Adrenal gland (tissue), 12 donors: Measurements from ENCODE around the gene VPS39. TPM values are rescaled to one million over a fixed set of nuclear protein-coding genes. Genes with fewer than 3 reads are reported as not detected.

Experiments used
- DNase-seq, 7 donors: peaks; one replicate each; pipeline ENCODE4 v3.0.0-alpha.2; 2019 to 2020
- H3K27ac ChIP-seq, 5 donors: fragments of 200-600 bp; sonication (generic) in 4 of 5; 1 replicate in 3 of 5; 2 replicates in 2 of 5; pipeline versions ENCODE4 v1.5.1 to v1.8.0; 2016 to 2020; ENCODE audit warnings: mild to moderate bottlenecking in 1 of 5
- H3K27me3 ChIP-seq: fragments of 200-600 bp; 2 replicates; pipeline ENCODE4 v1.8.0; 2021
- H3K36me3 ChIP-seq, 2 donors: fragments of 200-600 bp; replicated peaks in 1 of 2; 1 replicate in 1 of 2; 2 replicates in 1 of 2; pipeline versions ENCODE4 v1.5.1 to v1.8.0; 2018 to 2022
- H3K4me1 ChIP-seq, 2 donors: fragments of 200-600 bp; replicated peaks in 1 of 2; 1 replicate in 1 of 2; 2 replicates in 1 of 2; pipeline versions ENCODE4 v1.5.1 to v1.8.0; 2018 to 2021
- H3K4me3 ChIP-seq, 4 donors: fragments of 200-600 bp; sonication (generic) in 3 of 4; one replicate each; pipeline ENCODE4 v1.5.1; 2016 to 2018
- H3K9me3 ChIP-seq, 3 donors: fragments of 200-600 bp; sonication (generic) in 1 of 3; replicated peaks in 1 of 3; 1 replicate in 2 of 3; 2 replicates in 1 of 3; pipeline versions ENCODE4 v1.5.1 to v1.8.0; 2016 to 2021
- POLR2A ChIP-seq, 2 donors: fragments of 450-650 bp; IDR thresholded peaks; one replicate each; pipeline ENCODE4 v1.6.1; 2017; ENCODE audit warnings: antibody characterized with exemption in 2 of 2, mild to moderate bottlenecking in 2 of 2, moderate library complexity in 1 of 2
- WGBS, 4 donors: extraction: QIAGEN DNeasy Blood & Tissue Kit in 2 of 4; methylation state at CpG; one replicate each; pipeline versions ENCODE4 v1.1.5 to v1.1.7; 2013 to 2017; 5-methylcytosine and 5-hydroxymethylcytosine counted together
- intact Hi-C, 2 donors: fragments of 100-400 bp; cut with DNase I; formaldehyde crosslinking; loops; one replicate each; pipeline versions ENCODE4 v1.14.1 to v1.15.0; 2022 to 2023
- polyA plus RNA-seq, 3 donors: library from polyadenylated mRNA; stranded (reverse); fragments of 200-250 nt in 2 of 3; fragments of 350-450 nt in 1 of 3; fragmentation: Illumina TruSeq in 1 of 3; extraction: RNeasy Lipid Tissue Mini Kit (QIAGEN cat#74804) in 1 of 3; gene quantifications; one replicate each; pipeline ENCODE4 v1.2.3, GENCODE V29; 2013 to 2014
- total RNA-seq, 9 donors: library from RNA; depleted of rRNA in 4 of 9; stranded (reverse); fragments of >200 nt in 4 of 9; fragments of 120-200 nt in 1 of 9; fragmentation: NEBNext Ultra II Directional in 1 of 9; extraction: Animal tissue kit (Norgen Biotek cat#: 25700) in 1 of 9; gene quantifications; one replicate each; pipeline versions ENCODE4 v1.1.0 to v1.2.4, GENCODE V29; 2013 to 2023
- TF ChIP-seq, protein P1 (sequence below), 6 experiments: fragments of 450-650 bp in 4 of 6; fragments of 200-600 bp in 2 of 6; sonication (generic) in 1 of 6; IDR thresholded peaks; 1 replicate in 5 of 6; 2 replicates in 1 of 6; pipeline versions ENCODE4 v1.5.1 to v1.8.0; 2016 to 2021; ENCODE audit warnings: antibody characterized with exemption in 6 of 6, mild to moderate bottlenecking in 2 of 6, moderate library complexity in 1 of 6
- donor health status: healthy with polysubstance abuse.
- donor health status: Bipolar disorder and iron deficiency.
- donor health status: DM: yes; HTN: yes; CAD: no.
- donor health status: DM: no; HTN: no; CAD: no.
- donor health status: DM: no; HTN: no; CAD: no.
- donor health status: DM: yes; HTN: yes; CAD: no.

VPS39 gene
- total and polyA plus RNA-seq, 12 donors: 42.4 to 159 (median 70.4) TPM

DNA sequence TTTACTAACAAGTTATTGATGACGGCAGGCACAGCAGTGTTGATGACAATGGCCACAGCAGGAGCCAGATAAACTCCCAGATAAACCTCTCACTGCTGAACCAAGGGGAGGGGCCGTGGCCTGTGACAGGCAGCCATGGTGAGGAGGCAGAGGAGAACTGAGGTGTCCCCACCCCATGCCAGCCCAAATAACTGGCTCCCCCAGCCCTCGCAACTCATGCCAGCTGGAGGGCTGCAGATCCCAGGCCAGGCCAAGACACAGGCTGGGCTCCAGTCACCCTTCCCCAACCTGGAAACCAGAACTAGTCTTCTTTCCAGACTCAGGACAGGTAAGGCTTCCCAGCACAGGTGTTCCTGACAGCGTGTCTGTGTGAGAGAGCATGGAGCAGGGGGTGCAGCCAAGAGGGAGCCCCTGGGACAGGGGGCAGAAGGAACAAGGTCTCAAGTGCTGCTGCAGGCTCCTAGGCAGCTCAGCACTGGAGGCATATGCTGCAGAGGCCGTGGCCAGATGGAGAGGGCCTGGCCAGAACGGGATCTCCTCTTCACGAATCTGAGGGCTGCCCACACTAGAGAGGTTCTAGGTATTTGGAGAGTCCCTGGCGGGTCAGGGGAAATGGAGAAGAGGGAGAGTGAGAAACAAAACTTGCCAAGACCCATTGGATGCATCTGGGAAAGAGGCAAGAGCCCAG lies 67.6 kb downstream of the VPS39 start:
- peak in 4 of 7 donors; percentile 6 to 35 (median 10) for DNase-seq
- no peaks in the 10 kb centered on the region for H3K9me3 ChIP-seq
- H3K36me3 ChIP-seq: no peaks in the 10 kb centered on the region
- no peak overlapping the region for H3K4me3 ChIP-seq
- H3K27ac ChIP-seq: no peak overlapping the region
- intact Hi-C loops: loop anchor here (2.0 to 5.0 kb wide), 2 partner anchors 30 to 73 kb away; no protein-coding TSS in a partner anchor
- WGBS, 4 donors: 82 to 92% (median 89%) methylated on average over 8 of the region's 8 CpGs
- TF ChIP-seq, protein P1, sequence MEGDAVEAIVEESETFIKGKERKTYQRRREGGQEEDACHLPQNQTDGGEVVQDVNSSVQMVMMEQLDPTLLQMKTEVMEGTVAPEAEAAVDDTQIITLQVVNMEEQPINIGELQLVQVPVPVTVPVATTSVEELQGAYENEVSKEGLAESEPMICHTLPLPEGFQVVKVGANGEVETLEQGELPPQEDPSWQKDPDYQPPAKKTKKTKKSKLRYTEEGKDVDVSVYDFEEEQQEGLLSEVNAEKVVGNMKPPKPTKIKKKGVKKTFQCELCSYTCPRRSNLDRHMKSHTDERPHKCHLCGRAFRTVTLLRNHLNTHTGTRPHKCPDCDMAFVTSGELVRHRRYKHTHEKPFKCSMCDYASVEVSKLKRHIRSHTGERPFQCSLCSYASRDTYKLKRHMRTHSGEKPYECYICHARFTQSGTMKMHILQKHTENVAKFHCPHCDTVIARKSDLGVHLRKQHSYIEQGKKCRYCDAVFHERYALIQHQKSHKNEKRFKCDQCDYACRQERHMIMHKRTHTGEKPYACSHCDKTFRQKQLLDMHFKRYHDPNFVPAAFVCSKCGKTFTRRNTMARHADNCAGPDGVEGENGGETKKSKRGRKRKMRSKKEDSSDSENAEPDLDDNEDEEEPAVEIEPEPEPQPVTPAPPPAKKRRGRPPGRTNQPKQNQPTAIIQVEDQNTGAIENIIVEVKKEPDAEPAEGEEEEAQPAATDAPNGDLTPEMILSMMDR (IDR thresholded peaks at IDR 0.05): no peak
- no peak for TF ChIP-seq POLR2A (IDR thresholded peaks at IDR 0.05)
- no peaks in the 10 kb centered on the region for H3K27me3 ChIP-seq
- H3K4me1 ChIP-seq: no peaks in the 10 kb centered on the region

DNA sequence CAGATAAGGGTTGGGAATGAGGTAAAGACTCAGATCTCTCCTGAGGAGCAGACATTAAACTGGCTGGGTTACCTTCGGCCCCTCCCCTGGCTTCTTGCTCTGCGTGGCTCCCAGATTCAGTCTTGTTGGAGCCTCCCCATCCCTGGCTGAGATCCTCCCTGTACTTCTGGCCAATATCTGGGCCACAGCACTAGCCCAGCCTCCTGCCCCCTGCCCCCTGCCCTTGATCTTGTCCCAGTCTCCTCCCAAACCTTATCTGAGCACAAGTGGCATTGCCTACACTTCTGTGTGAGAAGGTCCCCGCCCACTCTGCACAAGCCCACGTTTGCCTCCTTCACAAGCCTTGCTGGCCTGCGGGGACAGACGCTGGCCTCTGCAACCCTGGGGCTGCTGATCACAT lies 68.5 kb downstream of the VPS39 start:
- Histone ChIP-seq H3K27me3 (no peaks in the 10 kb centered on the region), H3K27ac (no peak overlapping the region), H3K4me1 (no peaks in the 10 kb centered on the region), H3K9me3 (no peaks in the 10 kb centered on the region), H3K4me3 (no peak overlapping the region), H3K36me3 (no peaks in the 10 kb centered on the region)
- no peak for TF ChIP-seq POLR2A (IDR thresholded peaks at IDR 0.05)
- TF ChIP-seq, protein P1 (IDR thresholded peaks at IDR 0.05): no peak
- DNase-seq: peak in 3 of 7 donors; percentile 6 to 33 (median 7)
- intact Hi-C loops: loop anchor here (5.0 kb wide), 1 partner anchor 152 kb away; no protein-coding TSS in a partner anchor
- 70 to 88% (median 81%) methylated on average over 4 to 6 of the region's 6 CpGs for WGBS, 4 donors

DNA sequence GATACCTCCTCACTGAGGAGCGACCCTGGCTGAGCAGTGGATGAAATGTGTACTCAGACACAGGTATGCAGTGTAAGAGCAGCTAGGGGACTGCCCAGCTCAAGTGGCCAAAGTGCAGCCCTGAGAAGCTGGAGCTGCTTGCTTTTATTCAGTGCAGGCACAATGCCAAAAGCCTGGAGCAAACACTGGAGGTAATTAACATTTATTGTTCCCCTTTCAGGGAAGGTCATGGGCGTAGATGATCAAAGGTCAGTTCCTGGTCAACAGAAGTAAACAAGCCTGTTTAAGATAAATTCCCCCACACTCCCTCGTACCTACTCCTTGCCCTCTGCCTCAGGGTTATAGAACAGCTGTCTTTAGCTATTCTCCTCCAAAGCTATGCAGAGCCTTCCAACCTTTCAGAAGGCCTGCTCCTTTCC lies 69.1 kb downstream of the VPS39 start:
- H3K27ac ChIP-seq: no peak overlapping the region
- no peak overlapping the region for H3K4me3 ChIP-seq
- H3K36me3 ChIP-seq: no peaks in the 10 kb centered on the region
- DNase-seq: peak in 3 of 7 donors; percentile 14 to 42 (median 20)
- TF ChIP-seq, protein P1 (IDR thresholded peaks at IDR 0.05): no peak
- no peak for TF ChIP-seq POLR2A (IDR thresholded peaks at IDR 0.05)
- no peaks in the 10 kb centered on the region for H3K27me3 ChIP-seq
- intact Hi-C loops: loop anchor here (5.0 kb wide), 1 partner anchor 152 kb away; no protein-coding TSS in a partner anchor
- 65 to 80% (median 70%) methylated on average over 3 of the region's 3 CpGs for WGBS, 4 donors
- no peaks in the 10 kb centered on the region for H3K4me1 ChIP-seq
- no peaks in the 10 kb centered on the region for H3K9me3 ChIP-seq

DNA sequence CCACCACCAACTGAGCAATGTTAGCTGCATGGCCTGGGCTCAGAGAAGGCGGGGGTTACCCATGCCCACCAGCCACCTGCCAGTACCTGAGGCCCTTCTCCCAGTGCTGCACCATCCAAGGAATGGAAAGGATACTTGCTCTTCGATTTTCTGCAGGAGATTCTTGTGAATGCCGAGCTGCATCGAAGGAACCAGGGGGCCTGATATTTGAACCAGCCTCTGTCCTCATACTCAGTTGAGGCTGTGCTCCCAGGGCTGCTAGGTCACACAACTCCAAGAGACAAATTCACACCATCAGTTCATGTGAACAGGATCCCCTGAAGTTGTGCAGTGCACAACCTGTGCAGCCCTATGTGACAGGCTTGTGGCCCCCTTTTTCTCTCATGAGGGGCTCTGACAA lies 69.7 kb downstream of the VPS39 start:
- H3K9me3 ChIP-seq: no peaks in the 10 kb centered on the region
- TF ChIP-seq, protein P1 (IDR thresholded peaks at IDR 0.05): no peak
- no peak for TF ChIP-seq POLR2A (IDR thresholded peaks at IDR 0.05)
- H3K4me3 ChIP-seq: no peak overlapping the region
- intact Hi-C loops: loop anchor here (5.0 kb wide), 1 partner anchor 151 kb away; no protein-coding TSS in a partner anchor
- no peaks in the 10 kb centered on the region for H3K4me1 ChIP-seq
- H3K27me3 ChIP-seq: no peaks in the 10 kb centered on the region
- 77 to 87% (median 83%) methylated on average over 4 of the region's 4 CpGs for WGBS, 4 donors
- H3K36me3 ChIP-seq: no peaks in the 10 kb centered on the region
- DNase-seq: peak in 2 of 7 donors; percentile 5 to 21
- no peak overlapping the region for H3K27ac ChIP-seq
